ENCODE measurements around the gene SART1.

SART1 gene

DNA sequence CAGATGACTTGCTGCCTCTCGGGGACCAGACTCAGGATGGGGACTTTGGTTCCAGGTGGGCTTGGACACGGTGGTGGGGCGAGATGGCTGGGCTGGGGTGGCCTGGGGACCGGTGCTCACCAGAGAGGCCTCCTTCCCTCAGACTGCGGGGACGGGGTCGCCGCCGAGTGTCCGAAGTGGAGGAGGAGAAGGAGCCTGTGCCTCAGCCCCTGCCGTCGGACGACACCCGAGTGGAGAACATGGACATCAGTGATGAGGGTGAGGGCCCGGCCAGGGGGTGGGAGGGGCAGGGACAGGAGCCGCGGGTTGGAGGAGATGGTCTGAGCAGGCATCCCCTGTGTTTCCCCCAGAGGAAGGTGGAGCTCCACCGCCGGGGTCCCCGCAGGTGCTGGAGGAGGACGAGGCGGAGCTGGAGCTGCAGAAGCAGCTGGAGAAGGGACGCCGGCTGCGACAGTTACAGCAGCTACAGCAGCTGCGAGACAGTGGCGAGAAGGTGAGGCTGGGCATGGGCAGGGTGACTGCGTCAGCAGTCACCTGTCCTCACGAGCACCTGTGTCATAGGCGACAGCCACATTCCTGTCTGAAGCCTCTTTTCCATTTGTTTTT lies 5.9 kb downstream of the SART1 start:
- no peak for DNase-seq (ENCODE audit: low read depth in 2 of 2)

DNA sequence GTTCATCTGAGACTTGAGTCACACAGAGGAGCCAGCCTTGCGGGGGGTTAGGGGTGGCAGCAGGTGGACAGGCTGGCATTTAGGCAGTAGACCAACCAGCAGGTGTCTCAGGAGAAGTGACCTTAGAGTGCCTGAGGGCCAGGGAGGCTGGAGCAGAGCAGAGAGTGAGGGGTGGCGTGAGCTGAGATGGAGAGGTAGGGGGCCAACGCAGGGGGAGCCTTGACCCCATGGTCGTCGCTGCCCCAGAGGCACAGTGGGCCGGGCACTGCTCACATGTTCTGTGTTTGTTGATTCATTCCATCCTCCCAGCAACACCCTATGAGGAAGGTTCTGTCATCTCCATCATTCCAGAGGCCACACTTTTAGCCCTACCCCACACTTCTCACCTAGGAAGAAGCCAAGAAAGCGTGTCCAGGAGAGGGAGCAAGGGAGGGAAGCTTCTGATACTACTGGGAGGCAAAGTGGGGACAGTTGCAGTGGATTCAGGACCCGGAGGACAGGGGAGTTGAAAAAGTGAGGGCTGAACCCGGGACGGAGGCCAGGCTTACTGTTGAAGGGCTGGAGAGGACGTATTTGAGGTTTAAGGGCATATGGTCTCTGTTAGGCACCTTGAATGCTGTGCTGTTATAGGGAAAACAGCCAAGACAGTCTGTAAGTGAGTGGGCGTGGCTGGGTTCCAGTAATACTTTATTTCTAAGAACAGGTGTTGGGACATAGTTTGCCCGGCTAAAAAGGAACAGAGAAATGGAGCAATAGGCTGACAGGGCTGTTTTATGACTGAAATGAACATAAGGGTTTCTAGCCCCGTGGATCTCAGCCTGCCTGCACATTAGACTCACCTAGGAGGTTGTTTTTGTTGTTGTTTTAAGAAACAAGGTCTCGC lies 7.3 kb downstream of the SART1 start:
- DNase-seq (ENCODE audit: low read depth in 2 of 2) = no peak

DNA sequence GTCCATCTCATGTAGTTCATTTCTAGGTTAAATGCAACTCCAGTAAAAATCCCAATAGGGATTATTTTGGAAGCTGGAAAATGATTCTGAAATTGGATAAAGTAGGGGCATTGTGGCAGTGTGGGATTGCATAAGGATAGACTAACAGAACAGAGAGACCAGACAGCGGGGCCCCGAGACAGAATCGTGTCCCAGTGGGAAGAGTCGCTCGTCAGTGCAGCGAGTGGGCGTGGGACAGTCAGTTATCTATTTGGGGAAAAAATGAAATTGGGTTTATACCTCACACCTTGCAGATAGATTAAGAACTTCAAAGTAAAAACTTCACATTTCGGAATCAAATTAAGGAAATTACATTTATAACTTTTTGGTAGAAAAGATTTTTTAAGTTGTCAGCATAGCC lies 10.6 kb downstream of the SART1 start:
- DNase-seq (ENCODE audit: low read depth in 2 of 2) = no peak

GRCh38 chr11:65973439-65974110 lies 12.0 kb downstream of the SART1 start:
- DNase-seq (ENCODE audit: low read depth in 2 of 2) = no peak

- no peak for DNase-seq (ENCODE audit: low read depth in 2 of 2)
These were observed 14.2 kb downstream of the SART1 start for GRCh38 chr11:65975771-65976170.

DNA sequence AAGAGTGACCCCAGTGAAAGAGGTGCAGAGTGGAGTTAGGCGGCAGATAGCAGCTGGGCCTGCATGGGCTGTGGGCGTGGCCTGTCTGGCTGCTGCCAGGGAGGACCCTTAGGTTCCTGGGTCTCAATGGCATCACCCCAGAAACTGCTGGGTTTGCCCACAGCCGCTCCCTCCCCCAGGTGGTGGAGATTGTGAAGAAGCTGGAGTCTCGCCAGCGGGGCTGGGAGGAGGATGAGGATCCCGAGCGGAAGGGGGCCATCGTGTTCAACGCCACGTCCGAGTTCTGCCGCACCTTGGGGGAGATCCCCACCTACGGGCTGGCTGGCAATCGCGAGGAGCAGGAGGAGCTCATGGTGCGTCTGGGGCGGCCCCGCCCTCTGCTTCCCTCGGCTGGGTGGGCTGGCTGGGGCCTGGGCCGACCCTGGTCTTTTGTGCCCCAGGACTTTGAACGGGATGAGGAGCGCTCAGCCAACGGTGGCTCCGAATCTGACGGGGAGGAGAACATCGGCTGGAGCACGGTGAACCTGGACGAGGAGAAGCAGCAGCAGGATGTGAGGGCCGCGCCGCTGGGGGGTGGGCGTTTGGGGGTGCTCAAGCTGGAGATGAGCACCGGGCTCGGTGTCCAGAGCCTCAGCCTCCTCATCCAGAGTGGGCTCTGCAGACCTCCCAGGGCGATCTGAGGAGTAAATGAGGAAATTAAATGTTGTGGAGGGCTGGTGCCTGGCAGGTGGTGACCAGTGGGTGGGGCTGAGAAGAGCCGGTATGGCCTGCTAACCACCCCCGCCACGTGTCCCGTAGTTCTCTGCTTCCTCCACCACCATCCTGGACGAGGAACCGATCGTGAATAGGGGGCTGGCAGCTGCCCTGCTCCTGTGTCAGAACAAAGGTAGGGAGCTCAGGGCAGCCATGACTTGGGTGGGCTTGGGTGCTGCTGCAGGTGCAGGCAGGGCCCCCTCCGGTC lies 15.0 kb downstream of the SART1 start:
- no peak for DNase-seq (ENCODE audit: low read depth in 2 of 2)

DNA sequence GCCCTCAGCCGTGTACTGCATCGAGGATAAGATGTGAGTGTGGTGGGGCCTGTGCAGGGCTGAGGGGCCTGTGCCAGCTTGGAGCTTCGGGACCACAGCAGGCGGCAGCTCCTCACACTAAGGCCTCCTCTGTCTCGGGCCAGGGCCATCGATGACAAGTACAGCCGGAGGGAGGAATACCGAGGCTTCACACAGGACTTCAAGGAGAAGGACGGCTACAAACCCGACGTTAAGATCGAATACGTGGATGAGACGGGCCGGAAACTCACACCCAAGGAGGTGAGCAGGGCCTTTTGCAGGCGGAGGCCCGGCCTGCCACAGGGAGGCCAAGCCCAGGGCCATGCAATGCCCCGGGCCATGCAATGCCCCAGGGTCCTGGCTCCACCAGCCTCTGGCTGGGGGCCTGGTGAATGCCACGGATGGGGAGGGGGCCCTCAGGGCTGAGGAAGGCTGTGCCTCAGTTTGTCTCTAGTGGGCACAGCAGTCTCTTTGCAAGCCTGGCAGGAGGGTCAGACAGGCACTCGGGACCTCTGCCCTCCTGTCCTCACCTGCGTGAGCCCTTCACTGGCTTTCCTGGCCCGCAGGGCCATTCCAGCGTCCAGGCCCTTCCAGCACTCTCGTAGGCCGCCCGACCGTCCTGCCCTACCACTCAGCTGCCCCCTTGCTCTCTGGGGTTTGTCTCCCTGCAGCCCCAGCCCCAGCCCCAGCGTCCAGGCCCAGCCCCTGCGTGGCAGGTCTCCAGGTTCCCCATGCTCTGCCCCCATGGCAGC lies 16.3 kb downstream of the SART1 start:
- DNase-seq (ENCODE audit: low read depth in 2 of 2) = no peak

DNA sequence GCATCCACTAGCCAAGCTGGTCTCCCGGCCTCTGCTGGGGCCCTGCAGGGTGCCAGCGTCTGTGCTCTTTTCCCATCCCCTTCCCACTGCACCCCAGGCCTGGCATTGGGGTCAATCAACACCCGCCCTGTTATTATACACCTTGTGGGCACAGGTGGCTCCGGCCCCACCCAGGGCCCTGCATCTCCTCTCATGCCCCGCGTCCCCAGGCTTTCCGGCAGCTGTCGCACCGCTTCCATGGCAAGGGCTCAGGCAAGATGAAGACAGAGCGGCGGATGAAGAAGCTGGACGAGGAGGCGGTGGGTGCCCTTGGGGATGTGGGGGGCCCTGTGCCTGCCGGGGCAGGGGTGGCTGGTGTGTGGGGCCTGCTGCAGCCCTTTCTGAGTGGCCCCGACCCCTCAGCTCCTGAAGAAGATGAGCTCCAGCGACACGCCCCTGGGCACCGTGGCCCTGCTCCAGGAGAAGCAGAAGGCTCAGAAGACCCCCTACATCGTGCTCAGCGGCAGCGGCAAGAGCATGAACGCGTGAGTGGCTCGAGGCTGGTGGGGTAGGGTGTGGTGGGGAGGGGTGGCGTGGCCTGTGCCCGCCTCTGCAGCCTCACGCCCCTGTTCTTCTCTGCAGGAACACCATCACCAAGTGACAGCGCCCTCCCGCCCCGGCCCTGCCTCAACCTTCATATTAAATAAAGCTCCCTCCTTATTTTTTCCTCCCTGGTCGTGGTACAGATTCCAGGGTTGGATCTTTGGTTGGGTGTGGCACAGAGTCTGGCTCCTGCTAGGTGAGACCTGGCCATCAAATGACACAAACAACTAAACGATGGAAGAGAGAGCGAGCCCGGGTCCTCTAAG lies 17.1 kb downstream of the SART1 start:
- DNase-seq (ENCODE audit: low read depth in 2 of 2) = no peak

GRCh38 chr11:65979261-65979759 lies 17.8 kb downstream of the SART1 start:
- no peak for DNase-seq (ENCODE audit: low read depth in 2 of 2)

GRCh38 chr11:65981101-65981740 lies 19.7 kb downstream of the SART1 start:
- no peak for DNase-seq (ENCODE audit: low read depth in 2 of 2)

GRCh38 chr11:65981972-65982823 lies 20.7 kb downstream of the SART1 start:
- DNase-seq (ENCODE audit: low read depth in 2 of 2) = no peak

DNA sequence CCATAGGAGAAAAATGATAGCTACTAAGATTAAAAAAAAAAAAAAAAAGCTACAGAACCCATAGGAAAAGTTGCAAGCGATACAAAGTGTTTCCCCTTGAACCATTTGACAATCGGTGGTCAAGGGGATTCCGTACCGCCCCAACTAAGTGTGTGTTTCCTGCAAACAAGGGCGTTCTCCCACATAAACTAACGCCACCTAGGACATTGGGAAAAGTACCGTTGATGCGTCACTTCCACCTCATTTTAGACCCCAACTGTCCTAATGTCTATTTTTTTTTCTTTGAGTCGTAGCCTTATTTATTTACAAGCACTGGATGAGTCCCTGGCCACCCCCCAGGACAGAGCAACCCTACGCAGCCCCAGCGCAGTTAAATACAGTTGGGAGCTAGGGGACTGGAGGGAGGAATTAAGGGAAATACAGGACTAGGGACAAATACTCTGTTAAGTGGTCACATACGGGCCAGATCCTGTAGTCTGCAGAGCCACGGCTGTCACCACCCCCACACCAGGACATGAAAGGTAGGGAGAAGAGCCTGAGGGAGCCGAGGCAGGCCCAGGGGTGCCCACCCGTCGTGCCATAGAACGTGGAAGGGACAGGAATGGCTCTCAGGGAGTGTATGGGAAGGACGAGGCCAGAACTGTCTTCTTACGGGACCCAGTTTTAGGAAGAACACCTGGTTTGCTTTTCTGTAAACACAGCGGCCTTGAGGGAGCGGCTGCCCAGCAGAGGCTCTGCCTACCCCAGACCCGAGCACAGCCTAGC lies 21.5 kb downstream of the SART1 start:
- DNase-seq (ENCODE audit: low read depth in 2 of 2) = no peak

DNA sequence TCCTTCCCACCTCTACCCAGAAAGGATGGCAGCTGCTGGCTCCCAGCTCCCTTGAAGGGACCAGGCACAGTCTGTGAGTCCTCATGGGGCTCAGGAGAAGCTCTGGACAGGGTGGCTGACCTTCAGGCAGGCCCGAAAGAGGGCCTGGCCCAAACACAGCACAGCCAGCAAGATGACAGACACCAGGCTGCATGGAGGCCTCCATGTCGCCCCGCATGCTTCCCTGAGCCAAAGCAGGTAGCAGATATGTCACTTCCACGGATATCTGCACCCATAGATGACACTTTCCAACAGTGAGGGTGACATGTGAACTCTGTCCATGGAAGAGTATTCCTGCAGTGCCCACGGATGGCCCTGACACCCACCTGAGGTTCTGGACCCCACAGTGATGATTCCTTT lies 22.1 kb downstream of the SART1 start:
- DNase-seq (ENCODE audit: low read depth in 2 of 2) = no peak

DNA sequence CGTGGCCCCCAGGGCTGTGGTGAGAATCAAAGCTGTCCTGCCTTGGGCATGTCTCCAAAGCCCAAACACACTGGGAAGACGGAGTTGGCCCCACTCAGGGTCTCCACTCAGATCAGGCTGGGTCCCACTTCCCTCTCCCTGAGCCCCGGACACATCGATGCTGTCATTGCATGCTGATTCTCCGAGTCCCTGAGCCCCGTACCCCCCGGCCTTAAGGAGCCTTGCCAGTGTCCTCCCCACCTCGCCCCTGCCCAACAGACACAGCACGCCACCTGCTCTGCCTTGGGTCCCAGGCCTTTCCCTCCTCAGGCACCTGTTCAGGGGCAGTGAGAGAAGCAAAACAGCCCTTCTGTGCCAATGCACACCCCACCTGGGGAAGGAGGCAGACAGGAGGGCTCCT lies 25.8 kb downstream of the SART1 start:
- DNase-seq (ENCODE audit: low read depth in 2 of 2) = no peak

DNA sequence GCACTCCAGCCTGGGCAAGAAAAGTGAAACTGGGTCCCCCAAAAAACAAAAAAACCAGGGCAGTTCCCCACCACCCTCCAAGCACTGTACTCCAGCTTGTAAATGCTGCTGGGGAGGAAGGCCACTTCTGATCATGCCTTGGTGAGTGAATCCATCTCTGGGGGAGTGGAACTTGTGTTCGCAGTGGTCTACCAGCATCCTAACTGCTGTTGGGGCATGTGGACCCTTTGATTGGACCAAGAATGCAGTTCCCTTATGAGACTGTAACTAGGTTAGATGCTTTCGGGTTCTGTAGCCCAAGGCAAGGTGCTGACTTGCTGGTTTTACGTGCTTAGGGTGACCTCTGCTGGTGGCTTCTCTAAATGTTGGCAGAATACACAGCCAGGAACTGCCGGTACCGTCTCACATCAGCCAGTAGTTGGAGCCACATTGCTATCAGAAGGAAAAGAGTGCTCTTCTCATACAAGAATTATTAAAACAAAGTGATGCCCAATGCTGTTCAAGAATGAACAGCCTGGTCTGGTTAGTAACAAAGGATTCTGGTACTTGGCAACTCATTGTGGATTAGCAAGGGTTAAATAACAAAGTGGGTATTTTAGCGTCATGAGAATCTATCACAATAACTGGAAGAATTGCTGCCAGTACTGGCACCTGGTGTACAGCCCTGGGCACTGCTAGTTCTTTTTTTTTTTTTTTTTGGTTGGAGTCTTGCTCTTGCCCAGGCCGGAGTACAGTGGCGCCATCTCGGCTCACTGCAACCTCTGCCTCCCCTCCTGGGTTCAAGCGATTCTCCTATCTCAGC lies 27.5 kb downstream of the SART1 start:
- peak; percentile 77 to 78 for DNase-seq (ENCODE audit: low read depth in 2 of 2)

- no peak for DNase-seq (ENCODE audit: low read depth in 2 of 2)
These were observed 30.5 kb downstream of the SART1 start for GRCh38 chr11:65992056-65992455.

GRCh38 chr11:65997286-65997685 lies 35.8 kb downstream of the SART1 start:
- DNase-seq (ENCODE audit: low read depth in 2 of 2) = no peak

All from stimulated activated CD8-positive, alpha-beta memory T cell treated with anti-CD3 and anti-CD28 coated beads, Interleukin-15, amount 100 ng/mL, for 48 hours (primary cell).